CD4-positive, CD25-positive, alpha-beta regulatory T cell (primary cell): ENCODE results near the gene TPCN2. TPM values are rescaled to one million over a fixed set of nuclear protein-coding genes. Genes with fewer than 3 reads are reported as not detected.

Source experiments
- ATAC-seq, 2 donors: fragments of 150-1000 bp; cut with Tn5 transposase; one replicate each; pipeline ENCODE4 v1.10.0; 2021; ENCODE audit warnings: low read depth in 2 of 2, moderate number of reproducible peaks in 2 of 2, moderate library complexity in 1 of 2
- DNase-seq, 3 donors: peaks; one replicate each; pipeline versions ENCODE4 v3.0.0 to v3.0.0-alpha.2; 2012 to 2022; ENCODE audit warnings: mixed read lengths in 1 of 3
- H3K27ac ChIP-seq: one replicate; pipeline ENCODE4 v1.7.0; 2013; ENCODE audit warnings: mild to moderate bottlenecking, low read length; ENCODE audit not compliant: insufficient read depth, poor library complexity, severe bottlenecking
- H3K27me3 ChIP-seq: one replicate; pipeline ENCODE4 v1.7.0; 2013; ENCODE audit warnings: low read length; ENCODE audit not compliant: control insufficient read depth, insufficient read depth
- H3K36me3 ChIP-seq: one replicate; pipeline ENCODE4 v1.7.0; 2013; ENCODE audit warnings: mild to moderate bottlenecking, low read length, moderate library complexity; ENCODE audit not compliant: control insufficient read depth, insufficient read depth
- H3K4me1 ChIP-seq: 2 replicates; pipeline ENCODE4 v1.7.0; 2013; ENCODE audit warnings: mild to moderate bottlenecking, low read length; ENCODE audit not compliant: insufficient read depth, control insufficient read depth, poor library complexity, severe bottlenecking
- H3K4me3 ChIP-seq: one replicate; pipeline ENCODE4 v1.7.0; 2013; ENCODE audit warnings: low read depth, mild to moderate bottlenecking, low read length, moderate library complexity
- H3K9me3 ChIP-seq, 2 experiments: 1 replicate in 1 of 2; 2 replicates in 1 of 2; pipeline ENCODE4 v1.7.0; 2013; ENCODE audit warnings: low read length in 2 of 2, mild to moderate bottlenecking in 1 of 2, moderate library complexity in 1 of 2; ENCODE audit not compliant: control insufficient read depth in 2 of 2
- H3K27ac Mint-ChIP-seq, 3 donors: one replicate each; pipeline ENCODE4 v1.8.0; 2020 to 2022; ENCODE audit warnings: mild to moderate bottlenecking in 3 of 3, mixed read lengths in 3 of 3, moderate library complexity in 2 of 3
- H3K27me3 Mint-ChIP-seq: one replicate; pipeline ENCODE4 v1.8.0; 2022; ENCODE audit warnings: mild to moderate bottlenecking, mixed read lengths
- H3K36me3 Mint-ChIP-seq: one replicate; pipeline ENCODE4 v1.8.0; 2020; ENCODE audit warnings: mixed read lengths
- H3K4me1 Mint-ChIP-seq, 4 donors: one replicate each; pipeline ENCODE4 v1.8.0; 2020 to 2022; ENCODE audit warnings: mixed read lengths in 4 of 4, mild to moderate bottlenecking in 1 of 4
- H3K4me3 Mint-ChIP-seq, 4 donors: one replicate each; pipeline ENCODE4 v1.8.0; 2020 to 2022; ENCODE audit warnings: mild to moderate bottlenecking in 4 of 4, mixed read lengths in 4 of 4, moderate library complexity in 3 of 4
- H3K9me3 Mint-ChIP-seq, 7 donors: one replicate each; pipeline ENCODE4 v1.8.0; 2020 to 2022; ENCODE audit warnings: mixed read lengths in 7 of 7, mild to moderate bottlenecking in 3 of 7, moderate library complexity in 2 of 7
- polyA plus RNA-seq, 4 donors: library from polyadenylated mRNA; unstranded; fragments of 300-500 nt; fragmentation: Illumina TruSeq; gene quantifications; one replicate each; pipeline ENCODE4 v1.2.3, GENCODE V29; 2021
- total RNA-seq: library from RNA; stranded (reverse); gene quantifications from one replicate; pipeline ENCODE4 v1.2.3, GENCODE V29; 2022

The TPCN2 gene
- total and polyA plus RNA-seq, 5 donors from 2014 or later, result 5.9 to 20.5 (median 6.6) TPM

- peaks cover 7 to 58% (median 25%) of the 10 kb centered on the region in 4 donors for H3K4me1 Mint-ChIP-seq
- peaks cover 0 to 3% (median 0%) of the 10 kb centered on the region in 7 donors for H3K9me3 Mint-ChIP-seq
- no peak for DNase-seq
- Histone ChIP-seq H3K4me3 (no peak overlapping the region), H3K27ac (peak overlapping the region; percentile 62), H3K36me3 (no peaks in the 10 kb centered on the region), H3K27me3 (no peaks in the 10 kb centered on the region), H3K4me1 (peaks cover 42% of the 10 kb centered on the region), H3K9me3 (no peaks in the 10 kb centered on the region)
- peak overlapping the region in 2 of 3 donors; percentile 82 to 90 for H3K27ac Mint-ChIP-seq
- H3K36me3 Mint-ChIP-seq, result no peaks in the 10 kb centered on the region
- ATAC-seq, result no peak
- no peaks in the 10 kb centered on the region for H3K27me3 Mint-ChIP-seq
- H3K4me3 Mint-ChIP-seq, result peak overlapping the region in 2 of 4 donors; percentile 74 to 87
Observed at GRCh38 chr11:69121621-69122325, 73.0 kb downstream of the TPCN2 start.

GRCh38 chr11:69122326-69122629, 73.5 kb downstream of the TPCN2 start:
- no peaks in the 10 kb centered on the region for H3K27me3 Mint-ChIP-seq
- ATAC-seq (no peak), DNase-seq (no peak)
- H3K9me3 Mint-ChIP-seq, result peaks cover 0 to 3% (median 0%) of the 10 kb centered on the region in 7 donors
- H3K9me3 ChIP-seq, result no peaks in the 10 kb centered on the region
- H3K4me1 ChIP-seq, result peaks cover 42% of the 10 kb centered on the region
- H3K27ac Mint-ChIP-seq, result peak overlapping the region; percentile 79 to 90 (median 80)
- H3K4me3 ChIP-seq, result peak overlapping the region; percentile 53
- peak overlapping the region; percentile 62 for H3K27ac ChIP-seq
- peaks cover 7 to 58% (median 25%) of the 10 kb centered on the region in 4 donors for H3K4me1 Mint-ChIP-seq
- H3K36me3 Mint-ChIP-seq, result no peaks in the 10 kb centered on the region
- H3K27me3 ChIP-seq, result no peaks in the 10 kb centered on the region
- peak overlapping the region in 3 of 4 donors; percentile 83 to 87 (median 87) for H3K4me3 Mint-ChIP-seq
- H3K36me3 ChIP-seq, result no peaks in the 10 kb centered on the region

- no peaks in the 10 kb centered on the region for H3K36me3 ChIP-seq
- peak overlapping the region; percentile 68 to 87 (median 85) for H3K4me3 Mint-ChIP-seq
- ATAC-seq, result peak; percentile 45 to 59
- H3K27ac ChIP-seq, result peak overlapping the region; percentile 62
- H3K4me1 Mint-ChIP-seq, result peaks cover 7 to 58% (median 25%) of the 10 kb centered on the region in 4 donors
- H3K36me3 Mint-ChIP-seq, result no peaks in the 10 kb centered on the region
- peak overlapping the region; percentile 53 for H3K4me3 ChIP-seq
- peak overlapping the region; percentile 79 to 90 (median 80) for H3K27ac Mint-ChIP-seq
- no peaks in the 10 kb centered on the region for H3K9me3 ChIP-seq
- peaks cover 0 to 3% (median 0%) of the 10 kb centered on the region in 7 donors for H3K9me3 Mint-ChIP-seq
- H3K4me1 ChIP-seq, result peaks cover 42% of the 10 kb centered on the region
- H3K27me3 Mint-ChIP-seq, result no peaks in the 10 kb centered on the region
- DNase-seq, result peak in 2 of 3 donors; percentile 5 to 78
- no peaks in the 10 kb centered on the region for H3K27me3 ChIP-seq
Observed at GRCh38 chr11:69122630-69123431, 74.1 kb downstream of the TPCN2 start.

GRCh38 chr11:69123593-69124545, 75.1 kb downstream of the TPCN2 start:
- Histone ChIP-seq H3K27me3 (no peaks in the 10 kb centered on the region), H3K4me3 (no peak overlapping the region), H3K9me3 (no peaks in the 10 kb centered on the region), H3K27ac (peak overlapping the region; percentile 62), H3K36me3 (no peaks in the 10 kb centered on the region), H3K4me1 (peaks cover 42% of the 10 kb centered on the region)
- ATAC-seq (no peak), DNase-seq (peak in 1 of 3 donors; percentile 30)
- no peaks in the 10 kb centered on the region for H3K27me3 Mint-ChIP-seq
- peak overlapping the region; percentile 80 to 90 (median 83) for H3K27ac Mint-ChIP-seq
- H3K36me3 Mint-ChIP-seq, result no peaks in the 10 kb centered on the region
- H3K4me3 Mint-ChIP-seq, result peak overlapping the region; percentile 83 to 89 (median 87)
- H3K4me1 Mint-ChIP-seq, result peaks cover 9 to 58% (median 25%) of the 10 kb centered on the region in 4 donors
- H3K9me3 Mint-ChIP-seq, result peaks cover 0 to 3% (median 0%) of the 10 kb centered on the region in 7 donors

GRCh38 chr11:69125861-69126260, 77.1 kb downstream of the TPCN2 start:
- no peaks in the 10 kb centered on the region for H3K27me3 Mint-ChIP-seq
- peaks cover 9 to 49% (median 25%) of the 10 kb centered on the region in 4 donors for H3K4me1 Mint-ChIP-seq
- ATAC-seq (no peak), DNase-seq (no peak)
- no peak overlapping the region for H3K4me3 Mint-ChIP-seq
- Histone ChIP-seq H3K36me3 (no peaks in the 10 kb centered on the region), H3K4me1 (peaks cover 42% of the 10 kb centered on the region), H3K9me3 (no peaks in the 10 kb centered on the region), H3K27ac (no peak overlapping the region), H3K27me3 (no peaks in the 10 kb centered on the region), H3K4me3 (no peak overlapping the region)
- no peaks in the 10 kb centered on the region for H3K36me3 Mint-ChIP-seq
- H3K9me3 Mint-ChIP-seq, result peaks cover 0 to 3% (median 2%) of the 10 kb centered on the region in 7 donors
- H3K27ac Mint-ChIP-seq, result peak overlapping the region in 1 of 3 donors; percentile 31

- peak overlapping the region in 1 of 3 donors; percentile 36 for H3K27ac Mint-ChIP-seq
- no peaks in the 10 kb centered on the region for H3K9me3 ChIP-seq
Observed at GRCh38 chr11:69126286-69126685, 77.6 kb downstream of the TPCN2 start.

More at GRCh38 chr11:69126286-69126685, 77.6 kb downstream of the TPCN2 start:
- H3K4me3 Mint-ChIP-seq, result no peak overlapping the region
- ATAC-seq (no peak), DNase-seq (no peak)
- no peaks in the 10 kb centered on the region for H3K27me3 Mint-ChIP-seq
- no peaks in the 10 kb centered on the region for H3K36me3 Mint-ChIP-seq
- H3K27ac ChIP-seq, result no peak overlapping the region
- H3K4me3 ChIP-seq, result no peak overlapping the region
- H3K4me1 ChIP-seq, result peaks cover 41% of the 10 kb centered on the region
- peaks cover 8 to 49% (median 23%) of the 10 kb centered on the region in 4 donors for H3K4me1 Mint-ChIP-seq
- H3K36me3 ChIP-seq, result no peaks in the 10 kb centered on the region
- no peaks in the 10 kb centered on the region for H3K27me3 ChIP-seq
- peaks cover 0 to 3% (median 2%) of the 10 kb centered on the region in 7 donors for H3K9me3 Mint-ChIP-seq
